GM23338 (cell line): ENCODE data around the gene ITFG1. TPM values are rescaled to one million over a fixed set of nuclear protein-coding genes. Genes with fewer than 3 reads are reported as not detected.

Source experiments
- ATAC-seq: fragments of 200-7000 bp; cut with Tn5 transposase; 3 replicates; pipeline ENCODE4 v1.9.1; 2020
- DNase-seq: peaks from one replicate; pipeline ENCODE4 v3.0.0-alpha.2; 2015; ENCODE audit warnings: low spot score
- H2AFZ ChIP-seq: fragments of 200-600 bp; sonication (generic); 2 replicates; pipeline ENCODE4 v1.8.0; 2016; ENCODE audit warnings: antibody characterized with exemption, mild to moderate bottlenecking, moderate library complexity
- H3F3A ChIP-seq: fragments of 200-600 bp; sonication (generic); replicated peaks from 2 replicates; pipeline ENCODE4 v1.8.0; 2017; ENCODE audit warnings: antibody characterized with exemption, mixed run types, low read depth
- H3K27ac ChIP-seq: fragments of 200-600 bp; sonication (generic); 2 replicates; pipeline ENCODE4 v1.6.1; 2016; ENCODE audit warnings: low read depth
- H3K27me3 ChIP-seq: fragments of 200-600 bp; sonication (generic); 2 replicates; pipeline ENCODE4 v1.8.0; 2016; ENCODE audit warnings: mild to moderate bottlenecking, mixed run types, moderate library complexity; ENCODE audit not compliant: insufficient read depth
- H3K36me3 ChIP-seq: fragments of 200-600 bp; sonication (generic); 2 replicates; pipeline ENCODE4 v1.8.0; 2016; ENCODE audit warnings: mild to moderate bottlenecking; ENCODE audit not compliant: insufficient read depth
- H3K4me1 ChIP-seq: fragments of 200-600 bp; sonication (generic); 2 replicates; pipeline ENCODE4 v1.8.0; 2016; ENCODE audit warnings: mild to moderate bottlenecking, moderate library complexity; ENCODE audit not compliant: insufficient read depth
- H3K4me2 ChIP-seq: fragments of 200-600 bp; sonication (generic); 2 replicates; pipeline ENCODE4 v1.7.1; 2017; ENCODE audit warnings: mixed run types
- H3K4me3 ChIP-seq: fragments of 200-600 bp; sonication (generic); 2 replicates; pipeline ENCODE4 v1.6.1; 2016; ENCODE audit warnings: mixed run types
- H3K79me2 ChIP-seq: fragments of 200-600 bp; sonication (generic); replicated peaks from 2 replicates; pipeline ENCODE4 v1.8.0; 2017; ENCODE audit warnings: mild to moderate bottlenecking; ENCODE audit not compliant: insufficient read depth
- H3K9me2 ChIP-seq: fragments of 200-600 bp; sonication (generic); 2 replicates; pipeline ENCODE4 v1.8.0; 2017; ENCODE audit not compliant: insufficient read depth
- H4K20me1 ChIP-seq: fragments of 200-600 bp; sonication (generic); replicated peaks from 2 replicates; pipeline ENCODE4 v1.8.0; 2017; ENCODE audit warnings: mild to moderate bottlenecking; ENCODE audit not compliant: insufficient read depth
- H3K27ac Mint-ChIP-seq: 2 replicates; pipeline ENCODE4 v1.8.0; 2020; ENCODE audit warnings: inconsistent platforms, mild to moderate bottlenecking, moderate library complexity, mixed read lengths
- H3K27me3 Mint-ChIP-seq: 3 replicates; pipeline ENCODE4 v1.8.0; 2022; ENCODE audit warnings: low read depth, mild to moderate bottlenecking, moderate library complexity, mixed read lengths, inconsistent platforms; ENCODE audit not compliant: insufficient read depth, poor library complexity
- H3K36me3 Mint-ChIP-seq: 3 replicates; pipeline ENCODE4 v1.8.0; 2021; ENCODE audit warnings: low read depth, mild to moderate bottlenecking, inconsistent platforms, moderate library complexity, mixed read lengths
- H3K4me1 Mint-ChIP-seq: 3 replicates; pipeline ENCODE4 v1.8.0; 2020; ENCODE audit warnings: mild to moderate bottlenecking, inconsistent platforms, mixed read lengths
- H3K4me3 Mint-ChIP-seq: 3 replicates; pipeline ENCODE4 v1.8.0; 2021; ENCODE audit warnings: moderate library complexity, mild to moderate bottlenecking, inconsistent platforms, mixed read lengths
- H3K9me3 Mint-ChIP-seq: 3 replicates; pipeline ENCODE4 v1.8.0; 2020; ENCODE audit warnings: moderate library complexity, mild to moderate bottlenecking, inconsistent platforms, mixed read lengths
- EZH2 ChIP-seq: fragments of 200-600 bp; sonication (generic); IDR thresholded peaks from one replicate; pipeline ENCODE4 v1.8.0; 2017; ENCODE audit warnings: antibody characterized with exemption, mild to moderate bottlenecking, low read depth; ENCODE audit not compliant: unreplicated experiment
- JUNB ChIP-seq: IDR thresholded peaks from one replicate; pipeline ENCODE4 v1.6.1; 2016; ENCODE audit warnings: antibody characterized with exemption; ENCODE audit not compliant: unreplicated experiment
- NANOG ChIP-seq: IDR thresholded peaks from 2 replicates; pipeline ENCODE4 v1.6.1; 2016; ENCODE audit warnings: antibody characterized with exemption, borderline replicate concordance
- POLR2AphosphoS5 ChIP-seq: IDR thresholded peaks from 2 replicates; pipeline ENCODE4 v1.6.1; 2016; ENCODE audit warnings: antibody characterized with exemption, low read depth
- STAT1 ChIP-seq: IDR thresholded peaks from one replicate; pipeline ENCODE4 v1.6.1; 2016; ENCODE audit warnings: antibody characterized with exemption; ENCODE audit not compliant: unreplicated experiment
- ZNF114 ChIP-seq: fragments of 250-450 bp; sonication (Bioruptor Pico); IDR thresholded peaks from 2 replicates; pipeline ENCODE4 v1.5.0; 2020; ENCODE audit warnings: mild to moderate bottlenecking, moderate library complexity
- ZNF331 ChIP-seq: fragments of 250-450 bp; sonication (Bioruptor Pico); IDR thresholded peaks from 2 replicates; pipeline ENCODE4 v1.5.0; 2020; ENCODE audit warnings: low read depth, mild to moderate bottlenecking, moderate library complexity
- polyA plus RNA-seq: library from polyadenylated mRNA; unstranded; fragments of >200 nt; fragmentation: Nextera tagmentation; extraction: Ambion mirVana; gene quantifications from 2 replicates; pipeline ENCODE4 v1.2.1, GENCODE V29; 2016
- total RNA-seq: library from RNA; depleted of rRNA; stranded (reverse); fragments of >200 nt; shearing (Covaris generic); gene quantifications from 2 replicates; pipeline ENCODE4 v1.2.3, GENCODE V29; 2014
- TF ChIP-seq, protein P1 (sequence below): IDR thresholded peaks from one replicate; pipeline ENCODE4 v1.6.1; 2018; ENCODE audit warnings: antibody characterized with exemption; ENCODE audit not compliant: unreplicated experiment
- TF ChIP-seq, protein P2 (sequence below), 2 experiments: fragments of 200-600 bp in 1 of 2; sonication (generic) in 1 of 2; conservative IDR thresholded peaks; 2 replicates each; pipeline versions ENCODE4 v1.5.1 to v1.6.1; 2016 to 2017; ENCODE audit warnings: antibody characterized with exemption in 2 of 2, low read depth in 2 of 2, mild to moderate bottlenecking in 2 of 2, moderate library complexity in 1 of 2
- TF ChIP-seq, protein P3 (sequence below): fragments of 250-450 bp; sonication (Bioruptor Pico); IDR thresholded peaks from 2 replicates; pipeline ENCODE4 v1.5.0; 2020; ENCODE audit warnings: mild to moderate bottlenecking, moderate library complexity
- TF ChIP-seq, protein P4 (sequence below): IDR thresholded peaks from 2 replicates; pipeline ENCODE4 v1.6.1; 2016; ENCODE audit warnings: antibody characterized with exemption

The ITFG1 gene
- total and polyA plus RNA-seq, 2 experiments from 2014 or later = 18.5 to 26.9 TPM

DNA sequence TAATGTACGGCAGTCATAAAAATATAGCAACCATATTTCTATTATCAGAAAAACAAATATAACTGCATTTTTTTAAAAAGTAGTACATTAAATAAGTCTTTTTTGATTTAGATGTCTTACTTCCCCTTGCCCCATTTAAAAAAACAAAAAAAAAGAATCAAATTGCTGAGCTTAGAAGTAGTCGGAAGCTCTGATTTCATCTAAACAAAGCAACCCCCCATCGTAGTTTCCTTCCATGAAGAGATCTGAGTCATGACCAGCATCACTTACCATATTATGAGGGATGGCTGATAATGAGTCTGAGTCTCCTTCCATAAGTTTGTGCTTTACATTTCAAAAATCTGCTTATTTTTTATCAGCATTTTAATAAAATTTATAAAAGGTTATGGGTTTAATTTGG lies 86.2 kb downstream of the ITFG1 start (continued):
- TF ChIP-seq, protein P1, sequence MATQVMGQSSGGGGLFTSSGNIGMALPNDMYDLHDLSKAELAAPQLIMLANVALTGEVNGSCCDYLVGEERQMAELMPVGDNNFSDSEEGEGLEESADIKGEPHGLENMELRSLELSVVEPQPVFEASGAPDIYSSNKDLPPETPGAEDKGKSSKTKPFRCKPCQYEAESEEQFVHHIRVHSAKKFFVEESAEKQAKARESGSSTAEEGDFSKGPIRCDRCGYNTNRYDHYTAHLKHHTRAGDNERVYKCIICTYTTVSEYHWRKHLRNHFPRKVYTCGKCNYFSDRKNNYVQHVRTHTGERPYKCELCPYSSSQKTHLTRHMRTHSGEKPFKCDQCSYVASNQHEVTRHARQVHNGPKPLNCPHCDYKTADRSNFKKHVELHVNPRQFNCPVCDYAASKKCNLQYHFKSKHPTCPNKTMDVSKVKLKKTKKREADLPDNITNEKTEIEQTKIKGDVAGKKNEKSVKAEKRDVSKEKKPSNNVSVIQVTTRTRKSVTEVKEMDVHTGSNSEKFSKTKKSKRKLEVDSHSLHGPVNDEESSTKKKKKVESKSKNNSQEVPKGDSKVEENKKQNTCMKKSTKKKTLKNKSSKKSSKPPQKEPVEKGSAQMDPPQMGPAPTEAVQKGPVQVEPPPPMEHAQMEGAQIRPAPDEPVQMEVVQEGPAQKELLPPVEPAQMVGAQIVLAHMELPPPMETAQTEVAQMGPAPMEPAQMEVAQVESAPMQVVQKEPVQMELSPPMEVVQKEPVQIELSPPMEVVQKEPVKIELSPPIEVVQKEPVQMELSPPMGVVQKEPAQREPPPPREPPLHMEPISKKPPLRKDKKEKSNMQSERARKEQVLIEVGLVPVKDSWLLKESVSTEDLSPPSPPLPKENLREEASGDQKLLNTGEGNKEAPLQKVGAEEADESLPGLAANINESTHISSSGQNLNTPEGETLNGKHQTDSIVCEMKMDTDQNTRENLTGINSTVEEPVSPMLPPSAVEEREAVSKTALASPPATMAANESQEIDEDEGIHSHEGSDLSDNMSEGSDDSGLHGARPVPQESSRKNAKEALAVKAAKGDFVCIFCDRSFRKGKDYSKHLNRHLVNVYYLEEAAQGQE = no peak
- TF ChIP-seq, protein P2, sequence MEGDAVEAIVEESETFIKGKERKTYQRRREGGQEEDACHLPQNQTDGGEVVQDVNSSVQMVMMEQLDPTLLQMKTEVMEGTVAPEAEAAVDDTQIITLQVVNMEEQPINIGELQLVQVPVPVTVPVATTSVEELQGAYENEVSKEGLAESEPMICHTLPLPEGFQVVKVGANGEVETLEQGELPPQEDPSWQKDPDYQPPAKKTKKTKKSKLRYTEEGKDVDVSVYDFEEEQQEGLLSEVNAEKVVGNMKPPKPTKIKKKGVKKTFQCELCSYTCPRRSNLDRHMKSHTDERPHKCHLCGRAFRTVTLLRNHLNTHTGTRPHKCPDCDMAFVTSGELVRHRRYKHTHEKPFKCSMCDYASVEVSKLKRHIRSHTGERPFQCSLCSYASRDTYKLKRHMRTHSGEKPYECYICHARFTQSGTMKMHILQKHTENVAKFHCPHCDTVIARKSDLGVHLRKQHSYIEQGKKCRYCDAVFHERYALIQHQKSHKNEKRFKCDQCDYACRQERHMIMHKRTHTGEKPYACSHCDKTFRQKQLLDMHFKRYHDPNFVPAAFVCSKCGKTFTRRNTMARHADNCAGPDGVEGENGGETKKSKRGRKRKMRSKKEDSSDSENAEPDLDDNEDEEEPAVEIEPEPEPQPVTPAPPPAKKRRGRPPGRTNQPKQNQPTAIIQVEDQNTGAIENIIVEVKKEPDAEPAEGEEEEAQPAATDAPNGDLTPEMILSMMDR (conservative IDR thresholded peaks at IDR 0.05; ENCODE audit: low read depth in 2 of 2) = no peak
- no peak for TF ChIP-seq POLR2AphosphoS5
- no peak for TF ChIP-seq ZNF331 (CRISPR knock-in tag)

DNA sequence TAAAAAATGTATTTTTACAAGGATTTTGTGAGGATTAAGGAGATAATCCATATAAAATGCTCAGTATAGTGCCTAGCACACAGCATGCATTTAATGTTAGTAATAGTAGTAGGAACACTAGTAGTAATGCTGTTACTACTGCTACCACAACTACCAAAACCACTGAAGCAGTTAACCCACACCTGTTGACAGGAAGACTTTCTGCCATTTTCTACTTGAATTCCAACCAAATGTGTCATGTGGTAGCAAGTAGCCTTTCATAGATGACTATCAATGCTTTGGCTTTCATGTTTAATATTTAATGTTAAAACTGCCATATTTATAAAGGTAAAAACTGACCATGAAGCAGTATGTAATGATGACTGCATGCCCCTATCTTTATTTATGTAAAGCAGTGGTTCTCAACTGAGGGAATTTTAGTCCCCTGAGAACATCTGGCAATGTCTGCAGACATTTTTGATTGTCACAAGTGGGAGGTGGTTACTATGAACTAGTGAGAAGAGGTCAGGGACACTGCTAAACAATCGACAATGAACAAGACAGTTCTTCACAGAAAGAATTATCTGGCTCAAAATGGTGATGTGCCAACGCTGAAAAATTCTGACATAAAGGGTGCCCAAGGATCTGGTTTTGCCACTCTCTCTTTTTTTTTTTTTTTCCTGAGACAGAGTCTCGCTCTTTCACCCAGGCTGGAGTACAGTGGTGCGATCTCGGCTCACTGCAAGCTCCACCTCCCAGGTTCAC lies 89.4 kb downstream of the ITFG1 start:
- DNase-seq (no peak), ATAC-seq (no peak)
- H3K27ac ChIP-seq = no peak overlapping the region
- peaks cover 26% of the 10 kb centered on the region for H3K4me1 ChIP-seq
- H3K4me2 ChIP-seq = no peak overlapping the region
- no peaks in the 10 kb centered on the region for H4K20me1 ChIP-seq
- Mint-ChIP-seq H3K4me1 (peaks cover 23% of the 10 kb centered on the region), H3K27me3 (peaks cover 9% of the 10 kb centered on the region), H3K36me3 (peaks cover 22% of the 10 kb centered on the region), H3K9me3 (peaks cover 14% of the 10 kb centered on the region), H3K4me3 (no peak overlapping the region), H3K27ac (no peak overlapping the region)
- H3K27me3 ChIP-seq = peaks cover 9% of the 10 kb centered on the region; the same call in 1 of the 2 replicates
- no peak overlapping the region for H2AFZ ChIP-seq
- no peak overlapping the region for H3K4me3 ChIP-seq
- no peaks in the 10 kb centered on the region for H3K36me3 ChIP-seq
- H3K9me2 ChIP-seq = no peaks in the 10 kb centered on the region
- no peaks in the 10 kb centered on the region for H3F3A ChIP-seq
- no peaks in the 10 kb centered on the region for H3K79me2 ChIP-seq
- no peak for TF ChIP-seq POLR2AphosphoS5
- TF ChIP-seq ZNF331 (CRISPR knock-in tag) = no peak
- TF ChIP-seq, protein P3, sequence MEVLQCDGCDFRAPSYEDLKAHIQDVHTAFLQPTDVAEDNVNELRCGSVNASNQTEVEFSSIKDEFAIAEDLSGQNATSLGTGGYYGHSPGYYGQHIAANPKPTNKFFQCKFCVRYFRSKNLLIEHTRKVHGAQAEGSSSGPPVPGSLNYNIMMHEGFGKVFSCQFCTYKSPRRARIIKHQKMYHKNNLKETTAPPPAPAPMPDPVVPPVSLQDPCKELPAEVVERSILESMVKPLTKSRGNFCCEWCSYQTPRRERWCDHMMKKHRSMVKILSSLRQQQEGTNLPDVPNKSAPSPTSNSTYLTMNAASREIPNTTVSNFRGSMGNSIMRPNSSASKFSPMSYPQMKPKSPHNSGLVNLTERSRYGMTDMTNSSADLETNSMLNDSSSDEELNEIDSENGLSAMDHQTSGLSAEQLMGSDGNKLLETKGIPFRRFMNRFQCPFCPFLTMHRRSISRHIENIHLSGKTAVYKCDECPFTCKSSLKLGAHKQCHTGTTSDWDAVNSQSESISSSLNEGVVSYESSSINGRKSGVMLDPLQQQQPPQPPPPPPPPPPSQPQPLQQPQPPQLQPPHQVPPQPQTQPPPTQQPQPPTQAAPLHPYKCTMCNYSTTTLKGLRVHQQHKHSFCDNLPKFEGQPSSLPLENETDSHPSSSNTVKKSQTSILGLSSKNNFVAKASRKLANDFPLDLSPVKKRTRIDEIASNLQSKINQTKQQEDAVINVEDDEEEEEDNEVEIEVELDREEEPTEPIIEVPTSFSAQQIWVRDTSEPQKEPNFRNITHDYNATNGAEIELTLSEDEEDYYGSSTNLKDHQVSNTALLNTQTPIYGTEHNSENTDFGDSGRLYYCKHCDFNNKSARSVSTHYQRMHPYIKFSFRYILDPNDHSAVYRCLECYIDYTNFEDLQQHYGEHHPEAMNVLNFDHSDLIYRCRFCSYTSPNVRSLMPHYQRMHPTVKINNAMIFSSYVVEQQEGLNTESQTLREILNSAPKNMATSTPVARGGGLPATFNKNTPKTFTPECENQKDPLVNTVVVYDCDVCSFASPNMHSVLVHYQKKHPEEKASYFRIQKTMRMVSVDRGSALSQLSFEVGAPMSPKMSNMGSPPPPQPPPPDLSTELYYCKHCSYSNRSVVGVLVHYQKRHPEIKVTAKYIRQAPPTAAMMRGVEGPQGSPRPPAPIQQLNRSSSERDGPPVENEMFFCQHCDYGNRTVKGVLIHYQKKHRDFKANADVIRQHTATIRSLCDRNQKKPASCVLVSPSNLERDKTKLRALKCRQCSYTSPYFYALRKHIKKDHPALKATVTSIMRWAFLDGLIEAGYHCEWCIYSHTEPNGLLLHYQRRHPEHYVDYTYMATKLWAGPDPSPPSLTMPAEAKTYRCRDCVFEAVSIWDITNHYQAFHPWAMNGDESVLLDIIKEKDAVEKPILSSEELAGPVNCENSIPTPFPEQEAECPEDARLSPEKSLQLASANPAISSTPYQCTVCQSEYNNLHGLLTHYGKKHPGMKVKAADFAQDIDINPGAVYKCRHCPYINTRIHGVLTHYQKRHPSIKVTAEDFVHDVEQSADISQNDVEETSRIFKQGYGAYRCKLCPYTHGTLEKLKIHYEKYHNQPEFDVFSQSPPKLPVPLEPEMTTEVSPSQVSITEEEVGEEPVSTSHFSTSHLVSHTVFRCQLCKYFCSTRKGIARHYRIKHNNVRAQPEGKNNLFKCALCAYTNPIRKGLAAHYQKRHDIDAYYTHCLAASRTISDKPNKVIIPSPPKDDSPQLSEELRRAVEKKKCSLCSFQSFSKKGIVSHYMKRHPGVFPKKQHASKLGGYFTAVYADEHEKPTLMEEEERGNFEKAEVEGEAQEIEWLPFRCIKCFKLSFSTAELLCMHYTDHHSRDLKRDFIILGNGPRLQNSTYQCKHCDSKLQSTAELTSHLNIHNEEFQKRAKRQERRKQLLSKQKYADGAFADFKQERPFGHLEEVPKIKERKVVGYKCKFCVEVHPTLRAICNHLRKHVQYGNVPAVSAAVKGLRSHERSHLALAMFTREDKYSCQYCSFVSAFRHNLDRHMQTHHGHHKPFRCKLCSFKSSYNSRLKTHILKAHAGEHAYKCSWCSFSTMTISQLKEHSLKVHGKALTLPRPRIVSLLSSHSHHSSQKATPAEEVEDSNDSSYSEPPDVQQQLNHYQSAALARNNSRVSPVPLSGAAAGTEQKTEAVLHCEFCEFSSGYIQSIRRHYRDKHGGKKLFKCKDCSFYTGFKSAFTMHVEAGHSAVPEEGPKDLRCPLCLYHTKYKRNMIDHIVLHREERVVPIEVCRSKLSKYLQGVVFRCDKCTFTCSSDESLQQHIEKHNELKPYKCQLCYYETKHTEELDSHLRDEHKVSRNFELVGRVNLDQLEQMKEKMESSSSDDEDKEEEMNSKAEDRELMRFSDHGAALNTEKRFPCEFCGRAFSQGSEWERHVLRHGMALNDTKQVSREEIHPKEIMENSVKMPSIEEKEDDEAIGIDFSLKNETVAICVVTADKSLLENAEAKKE (CRISPR knock-in tag) = no peak
- TF ChIP-seq, protein P4, sequence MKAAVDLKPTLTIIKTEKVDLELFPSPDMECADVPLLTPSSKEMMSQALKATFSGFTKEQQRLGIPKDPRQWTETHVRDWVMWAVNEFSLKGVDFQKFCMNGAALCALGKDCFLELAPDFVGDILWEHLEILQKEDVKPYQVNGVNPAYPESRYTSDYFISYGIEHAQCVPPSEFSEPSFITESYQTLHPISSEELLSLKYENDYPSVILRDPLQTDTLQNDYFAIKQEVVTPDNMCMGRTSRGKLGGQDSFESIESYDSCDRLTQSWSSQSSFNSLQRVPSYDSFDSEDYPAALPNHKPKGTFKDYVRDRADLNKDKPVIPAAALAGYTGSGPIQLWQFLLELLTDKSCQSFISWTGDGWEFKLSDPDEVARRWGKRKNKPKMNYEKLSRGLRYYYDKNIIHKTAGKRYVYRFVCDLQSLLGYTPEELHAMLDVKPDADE = no peak
- no peak for TF ChIP-seq NANOG
- TF ChIP-seq EZH2 = no peak
- TF ChIP-seq ZNF114 (CRISPR knock-in tag) = no peak
- TF ChIP-seq JUNB = no peak
- no peak for TF ChIP-seq STAT1
